ENCODE data around the gene UCP3. TPM values are rescaled to one million over a fixed set of nuclear protein-coding genes. Genes with fewer than 3 reads are reported as not detected.

Gene UCP3
- total and polyA plus RNA-seq, 2 of the 8 experiments (the other 6 are each of a cell fraction or from before 2014, with no cell fraction given) = 0.85 to 1.3 TPM

- no peak for TF ChIP-seq RAD21 (IDR thresholded peaks at IDR 0.05 in 1 of 2, conservative IDR thresholded peaks at IDR 0.05 in 1 of 2; ENCODE audit: low read depth in 2 of 2, low read length in 2 of 2)
- no peak for TF ChIP-seq ATF2 (IDR thresholded peaks at IDR 0.05; ENCODE audit: low read length)
- no peak for TF ChIP-seq EGR1 (IDR thresholded peaks at IDR 0.05; ENCODE audit: borderline replicate concordance, low read depth, low read length)
- no peak for TF ChIP-seq YY1 (IDR thresholded peaks at IDR 0.05; ENCODE audit: low read depth, low read length)
- TF ChIP-seq SIN3A (conservative IDR thresholded peaks at IDR 0.05 in 1 of 2, IDR thresholded peaks at IDR 0.05 in 1 of 2; ENCODE audit: low read depth in 1 of 2, low read length in 2 of 2) = no peak
- TF ChIP-seq EP300 (IDR thresholded peaks at IDR 0.05; ENCODE audit: borderline replicate concordance in 1 of 2, low read depth in 2 of 2, low read length in 2 of 2) = no peak
- no peak for TF ChIP-seq CHD1 (IDR thresholded peaks at IDR 0.05; ENCODE audit: low read depth, low read length)
- no peak for TF ChIP-seq CTBP2 (IDR thresholded peaks at IDR 0.05; ENCODE audit: borderline replicate concordance, insufficient read depth, insufficient read length, low read length)
- TF ChIP-seq SAP30 (IDR thresholded peaks at IDR 0.05; ENCODE audit: insufficient read depth, insufficient replicate concordance, low read length) = no peak
Observed at GRCh38 chr11:73995247-73995646, 13.6 kb downstream of the UCP3 start (continued).

All from H1 (cell line).